Psoas muscle (tissue), 8 donors: ENCODE measurements around the gene DNAJB13. TPM values are rescaled to one million over a fixed set of nuclear protein-coding genes. Genes with fewer than 3 reads are reported as not detected.

Source experiments
- ATAC-seq, 4 donors: fragments of 200-7000 bp; cut with Tn5 transposase; one replicate each; pipeline ENCODE4 v1.9.1; 2020; ENCODE audit warnings: moderate library complexity in 3 of 4, mild to moderate bottlenecking in 2 of 4
- DNase-seq, 2 donors: peaks; one replicate each; pipeline ENCODE4 v3.0.0-alpha.2; 2020
- H3K27ac ChIP-seq: fragments of 200-600 bp; one replicate; pipeline ENCODE4 v1.8.0; 2022
- H3K27me3 ChIP-seq, 3 donors: fragments of 200-600 bp in 1 of 3; one replicate each; pipeline versions ENCODE4 v1.6.1 to v1.8.0; 2013 to 2022; ENCODE audit warnings: low read length in 2 of 3, mild to moderate bottlenecking in 2 of 3, moderate library complexity in 1 of 3; ENCODE audit not compliant: insufficient read depth in 3 of 3
- H3K36me3 ChIP-seq, 2 donors: fragments of 200-600 bp in 1 of 2; one replicate each; pipeline versions ENCODE4 v1.6.1 to v1.8.0; 2013 to 2022; ENCODE audit warnings: low read depth in 1 of 2, mild to moderate bottlenecking in 1 of 2, moderate library complexity in 1 of 2; ENCODE audit not compliant: insufficient read depth in 1 of 2
- H3K4me1 ChIP-seq: fragments of 200-600 bp; one replicate; pipeline ENCODE4 v1.8.0; 2022
- H3K4me3 ChIP-seq: fragments of 200-600 bp; one replicate; pipeline ENCODE4 v1.8.0; 2022; ENCODE audit warnings: mild to moderate bottlenecking
- H3K9me3 ChIP-seq: fragments of 200-600 bp; one replicate; pipeline ENCODE4 v1.8.0; 2022
- CTCF ChIP-seq: fragments of 200-600 bp; IDR thresholded peaks from one replicate; pipeline ENCODE4 v1.8.0; 2022; ENCODE audit warnings: antibody characterized with exemption
- WGBS, 3 donors: extraction: QIAGEN DNeasy Blood & Tissue Kit; methylation state at CpG; one replicate each; pipeline versions ENCODE4 v1.1.6 to v1.1.7; 2013; 5-methylcytosine and 5-hydroxymethylcytosine counted together
- intact Hi-C, 2 donors: fragments of 100-400 bp; cut with DNase I; formaldehyde crosslinking; loops; one replicate each; pipeline versions ENCODE4 v1.11.0 to v1.14.2; 2022
- polyA plus RNA-seq, 3 donors: library from polyadenylated mRNA; stranded (reverse); fragments of 200-250 nt; gene quantifications; one replicate each; pipeline ENCODE4 v1.2.3, GENCODE V29; 2013
- total RNA-seq, 4 donors: library from RNA; stranded (reverse); fragmentation: NEBNext Ultra II Directional in 2 of 4; extraction: Animal tissue kit (Norgen Biotek cat#: 25700) in 2 of 4; gene quantifications; one replicate each; pipeline versions ENCODE4 v1.2.1 to v1.2.4, GENCODE V29; 2021 to 2023
- donor health status: healthy with polysubstance abuse.
- donor health status: DM: no; HTN: no; CAD: no; lungs with moderate emphysema.
- donor health status: Bipolar disorder and iron deficiency.
- donor health status: healthy.
- donor health status: DM: yes; HTN: yes; CAD: no.
- donor health status: DM: no; HTN: no; CAD: no.
- donor health status: DM: no; HTN: no; CAD: no.
- donor health status: DM: yes; HTN: yes; CAD: no.

The DNAJB13 gene
- total and polyA plus RNA-seq, 7 donors: 0.03 TPM; not detected in 6

- no peaks in the 10 kb centered on the region for H3K27me3 ChIP-seq
- H3K4me3 ChIP-seq: no peak overlapping the region
- ATAC-seq: peak in 1 of 4 donors; percentile 7
- 70 to 82% (median 79%) methylated on average over 8 of the region's 8 CpGs for WGBS, 3 donors
- DNase-seq: no peak
- no peak overlapping the region for H3K27ac ChIP-seq
- no peaks in the 10 kb centered on the region for H3K9me3 ChIP-seq
- no peak for TF ChIP-seq CTCF
- peaks cover 26% of the 10 kb centered on the region for H3K4me1 ChIP-seq
- intact Hi-C loops: no loop called here
- H3K36me3 ChIP-seq: peaks cover 0 to 52% of the 10 kb centered on the region in 2 donors
These were observed 48.9 kb downstream of the DNAJB13 start for GRCh38 chr11:73999581-74000306.

GRCh38 chr11:74000307-74001133 is 49.7 kb downstream of the DNAJB13 start:
- H3K9me3 ChIP-seq: no peaks in the 10 kb centered on the region
- H3K36me3 ChIP-seq: peaks cover 0 to 59% of the 10 kb centered on the region in 2 donors
- 65 to 77% (median 74%) methylated on average over 14 of the region's 14 CpGs for WGBS, 3 donors
- DNase-seq: no peak
- peak overlapping the region; percentile 6 for H3K27ac ChIP-seq
- no peak overlapping the region for H3K4me3 ChIP-seq
- intact Hi-C loops: no loop called here
- peaks cover 33% of the 10 kb centered on the region for H3K4me1 ChIP-seq
- ATAC-seq: peak in 1 of 4 donors; percentile 18
- H3K27me3 ChIP-seq: no peaks in the 10 kb centered on the region
- no peak for TF ChIP-seq CTCF

- H3K27me3 ChIP-seq: no peaks in the 10 kb centered on the region
- H3K27ac ChIP-seq: peak overlapping the region; percentile 50
- no peak for TF ChIP-seq CTCF
- ATAC-seq: peak in 3 of 4 donors; percentile 29 to 46 (median 42)
- H3K4me1 ChIP-seq: peaks cover 44% of the 10 kb centered on the region
- intact Hi-C loops: no loop called here
- peak in 1 of 2 donors; percentile 66 for DNase-seq
- H3K9me3 ChIP-seq: no peaks in the 10 kb centered on the region
- 38 to 58% (median 50%) methylated on average over 7 of the region's 7 CpGs for WGBS, 3 donors
- H3K36me3 ChIP-seq: peaks cover 0 to 73% of the 10 kb centered on the region in 2 donors
- H3K4me3 ChIP-seq: no peak overlapping the region
These were observed 51.0 kb downstream of the DNAJB13 start for GRCh38 chr11:74001822-74002286.

GRCh38 chr11:74002832-74003231 is 52.0 kb downstream of the DNAJB13 start:
- 85 to 98% (median 90%) methylated on average over 4 of the region's 4 CpGs for WGBS, 3 donors
- TF ChIP-seq CTCF: no peak
- no peaks in the 10 kb centered on the region for H3K9me3 ChIP-seq
- H3K27me3 ChIP-seq: no peaks in the 10 kb centered on the region
- intact Hi-C loops: no loop called here
- ATAC-seq (no peak), DNase-seq (no peak)
- H3K27ac ChIP-seq: peak overlapping the region; percentile 50
- no peak overlapping the region for H3K4me3 ChIP-seq
- peaks cover 0 to 74% of the 10 kb centered on the region in 2 donors for H3K36me3 ChIP-seq
- peaks cover 45% of the 10 kb centered on the region for H3K4me1 ChIP-seq
